Middle frontal gyrus (tissue), 1 donor: ENCODE data around the gene PRPS1.
"Not testable (repeated sequence)": the region's sequence is repeated elsewhere in the genome, so short reads cannot be mapped to it uniquely, and the experiment has no call there.

Source experiments
- DNase-seq: peaks from one replicate; pipeline ENCODE4 v3.0.0-alpha.2; 2015; ENCODE audit warnings: low spot score; ENCODE audit errors: extremely low spot score

PRPS1 gene

DNA sequence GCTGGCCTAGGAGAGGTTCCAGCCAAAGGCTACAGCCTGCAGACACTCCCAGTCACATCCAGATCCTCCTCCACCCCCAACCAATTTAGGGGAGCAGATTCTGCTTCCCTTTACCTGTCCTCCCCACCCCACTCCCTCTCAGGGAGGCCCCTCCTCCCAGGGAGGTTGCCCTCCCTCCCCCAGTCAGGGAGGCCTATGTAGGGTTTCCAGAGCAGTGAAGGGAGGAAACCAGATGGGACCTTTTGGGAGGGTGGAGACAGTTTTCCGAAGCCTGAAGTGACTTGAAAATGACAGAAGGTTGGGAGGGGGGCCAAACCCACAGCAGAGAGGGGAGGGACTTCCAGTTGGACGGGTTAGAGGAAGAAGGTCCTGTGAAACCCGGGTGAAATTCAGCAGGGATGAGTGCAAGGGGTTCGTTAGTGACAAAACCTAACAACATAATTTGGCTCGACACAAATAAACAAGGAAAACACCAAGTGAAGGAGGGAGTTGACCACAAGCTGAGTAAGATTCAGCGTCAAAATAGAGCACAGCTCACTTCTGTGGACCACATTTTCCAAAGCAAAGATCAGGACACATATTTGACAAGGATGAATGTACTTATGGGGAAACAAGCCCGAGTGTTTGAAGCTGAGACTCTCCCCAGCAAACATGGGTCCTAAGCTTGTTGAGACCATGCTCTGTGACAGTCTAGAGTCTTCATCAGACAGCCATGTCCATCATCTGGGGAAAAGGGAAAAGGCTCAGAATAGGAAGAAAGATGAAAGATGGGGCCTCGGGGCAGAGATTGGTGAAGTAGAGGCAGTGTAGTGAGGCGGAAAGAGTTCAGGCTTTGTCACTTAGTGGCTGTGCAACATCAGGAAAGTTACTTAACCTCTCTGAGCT lies 46.4 kb downstream of the PRPS1 start:
- DNase-seq = no peak

DNA sequence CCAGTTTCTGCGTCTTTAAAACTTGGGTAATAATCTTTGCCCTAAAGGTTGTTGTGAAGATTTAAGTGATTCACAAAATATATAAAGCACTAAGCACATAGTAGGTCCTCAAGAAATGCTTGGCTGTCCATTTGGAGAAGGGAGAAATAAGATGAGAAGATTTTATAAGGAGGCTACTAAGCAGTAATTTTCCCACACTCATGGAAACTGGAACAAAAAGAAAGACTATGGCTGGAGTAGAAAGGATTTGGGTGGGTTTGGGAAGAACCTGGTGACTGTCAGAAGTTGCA lies 47.0 kb downstream of the PRPS1 start:
- no peak for DNase-seq

DNA sequence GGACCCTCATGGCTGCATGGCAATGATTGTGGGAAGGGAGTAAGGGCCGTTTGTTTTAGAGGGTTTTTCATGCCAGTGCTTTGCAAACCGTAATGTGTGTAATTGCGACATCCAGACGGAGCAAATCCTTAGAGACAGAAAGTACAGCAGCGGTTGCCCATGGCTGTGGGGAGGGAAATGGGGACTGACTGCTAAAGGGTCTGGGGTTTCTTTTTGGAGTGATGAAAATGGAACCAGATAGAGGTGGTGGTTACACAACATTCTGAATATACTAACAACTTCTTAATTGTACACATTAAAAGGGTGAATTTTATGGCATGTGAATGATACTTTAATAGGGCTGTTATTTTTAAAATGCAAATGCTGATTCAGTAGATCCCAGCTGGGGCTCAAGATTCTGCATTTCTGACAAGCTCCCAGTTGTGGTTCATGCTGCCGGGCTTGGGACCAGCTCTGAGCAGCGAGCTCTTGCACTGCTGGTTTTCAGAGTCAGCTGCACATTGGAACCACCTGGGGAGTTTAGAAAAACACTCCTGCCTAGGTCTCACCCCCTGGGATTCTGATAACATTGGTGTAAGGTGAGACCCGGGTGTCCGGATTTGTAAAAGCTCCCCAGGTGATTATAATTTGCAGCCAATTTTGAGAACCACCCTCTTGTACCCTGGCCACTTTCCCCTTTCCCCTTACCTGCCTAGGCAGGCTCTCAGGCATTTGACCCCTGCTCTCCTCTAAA lies 47.7 kb downstream of the PRPS1 start:
- DNase-seq = no peak

DNA sequence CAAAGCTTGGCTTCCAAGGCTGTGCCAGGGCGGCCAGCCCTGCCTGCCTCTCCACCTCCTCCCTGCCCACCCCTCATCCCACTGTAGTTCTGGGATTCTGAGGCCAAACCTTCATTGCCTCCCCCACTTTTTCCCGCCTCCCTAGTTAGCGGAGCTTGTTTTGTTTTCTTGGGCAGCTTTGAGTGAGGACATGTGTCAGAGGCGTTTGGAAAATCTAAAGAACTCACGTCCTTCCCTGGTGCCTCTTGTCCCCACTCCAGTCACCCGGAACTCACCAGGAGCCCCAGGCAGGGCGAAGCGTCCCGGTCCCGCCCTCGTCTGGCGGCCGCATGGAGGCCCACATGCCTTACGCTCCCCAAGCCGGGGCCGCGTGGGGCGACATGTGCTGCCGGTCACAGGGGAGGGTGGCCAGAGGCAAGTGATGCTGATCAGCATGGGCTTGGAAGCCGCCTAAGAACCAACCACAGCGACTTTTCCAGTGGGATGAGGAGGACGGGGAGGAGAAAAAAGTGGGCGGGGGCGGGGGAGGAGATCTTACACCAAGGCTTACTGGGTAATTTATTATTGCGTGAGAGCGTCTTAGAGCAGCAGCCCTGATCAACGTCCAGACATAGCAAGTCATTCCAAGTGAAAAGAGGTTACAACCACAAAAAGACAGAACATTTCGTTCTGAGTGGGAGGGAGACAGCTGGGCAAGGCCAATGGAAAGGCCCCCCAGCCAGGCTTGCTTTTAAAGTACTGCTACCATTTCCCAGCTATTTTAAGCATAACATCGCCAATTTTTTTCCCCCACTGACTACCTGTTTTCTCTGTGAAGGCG lies 48.5 kb downstream of the PRPS1 start:
- no peak for DNase-seq

DNA sequence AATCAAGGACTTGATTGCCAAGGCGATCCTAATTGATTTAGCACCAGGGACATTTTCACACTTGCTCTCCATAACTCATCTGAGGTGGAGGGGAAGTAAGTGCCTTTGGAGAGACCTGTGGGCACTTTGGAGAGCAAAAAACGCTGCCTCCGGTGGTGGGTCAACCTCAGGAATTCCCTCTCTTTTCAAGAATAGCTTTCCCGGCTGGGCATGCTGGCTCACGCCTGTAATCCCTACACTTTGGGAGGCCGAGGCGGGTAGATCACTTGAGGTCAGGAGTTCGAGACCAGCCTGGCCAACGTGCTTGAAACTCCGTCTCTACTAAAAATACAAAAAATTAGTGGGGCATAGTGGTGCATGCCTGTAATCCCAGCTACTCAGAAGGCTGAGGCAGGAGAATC lies 49.2 kb downstream of the PRPS1 start:
- no peak for DNase-seq

DNA sequence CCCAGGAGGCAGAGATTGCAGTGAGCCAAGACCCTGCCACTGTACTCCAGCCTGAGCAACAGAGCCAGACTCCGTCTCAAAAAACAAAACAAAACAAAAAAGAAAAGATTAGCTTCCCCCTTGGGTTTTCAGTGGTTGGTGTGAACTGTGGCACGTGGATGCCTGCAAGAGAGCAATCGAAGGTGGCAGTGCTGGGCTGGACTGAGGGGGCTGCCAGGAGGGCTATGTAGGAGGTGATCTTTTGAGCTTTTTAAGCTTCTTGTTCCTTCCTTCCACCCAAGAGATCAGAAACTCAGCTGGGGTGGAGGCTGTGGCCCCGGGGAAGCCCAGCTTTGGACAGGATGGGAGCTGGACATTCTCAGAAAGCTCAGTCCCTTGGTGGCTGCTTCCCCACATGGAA lies 49.6 kb downstream of the PRPS1 start:
- no peak for DNase-seq

DNA sequence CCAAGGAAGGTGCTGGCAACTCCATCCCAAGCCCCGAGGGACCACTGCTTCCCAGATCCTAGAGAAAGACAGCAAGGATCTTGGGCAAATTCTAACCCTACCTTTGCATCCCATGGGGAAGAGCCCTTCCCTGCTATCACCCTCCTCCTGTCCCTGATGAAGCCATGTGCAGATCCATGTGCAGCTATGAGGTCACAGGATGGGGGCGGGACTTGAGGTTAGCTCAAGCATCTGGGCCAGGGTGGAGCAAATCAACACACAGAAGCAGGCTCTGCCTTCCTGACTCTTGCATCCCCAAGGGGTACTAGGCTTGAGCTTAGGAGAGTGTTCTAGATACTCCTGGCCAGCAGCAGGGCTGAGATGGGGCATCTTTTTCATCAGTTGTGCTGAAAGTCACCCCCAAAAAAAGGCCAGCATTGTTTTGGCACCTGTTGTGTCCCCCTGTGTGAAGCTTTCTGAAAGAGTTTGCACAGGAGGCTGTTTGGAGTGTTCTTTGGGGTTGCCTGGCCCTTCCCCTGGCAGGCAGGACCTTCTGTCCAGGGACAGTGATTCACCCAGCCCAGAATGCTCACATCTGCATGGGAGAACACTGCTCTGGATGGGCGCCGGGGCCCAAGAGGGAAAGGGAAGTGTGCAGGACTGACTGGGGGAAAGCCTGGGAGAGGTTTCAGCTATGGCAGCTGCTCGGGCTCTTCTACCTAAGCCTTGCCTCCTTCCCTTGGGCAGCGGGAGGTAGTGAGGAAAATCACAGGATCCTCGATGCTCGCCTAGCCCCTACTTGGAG lies 50.8 kb downstream of the PRPS1 start:
- no peak for DNase-seq

DNA sequence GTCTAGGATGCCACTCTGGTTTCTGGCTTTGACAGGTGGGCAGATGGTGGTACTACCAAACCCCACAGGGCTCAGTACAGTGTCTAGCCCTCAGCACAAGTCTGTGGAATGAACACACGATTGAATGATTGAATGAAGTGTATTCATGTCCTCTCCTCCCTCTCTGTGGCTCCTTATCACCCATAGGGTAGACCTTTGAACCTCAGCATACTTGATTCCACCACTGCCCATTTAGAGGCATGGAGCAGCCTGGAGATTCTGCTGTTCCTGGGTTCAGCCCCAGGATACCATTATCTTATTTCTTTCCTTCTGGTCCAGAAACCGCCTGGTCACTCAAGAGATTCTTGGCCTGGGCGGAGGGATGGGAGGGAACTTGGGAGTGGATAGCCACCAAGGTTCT lies 53.9 kb downstream of the PRPS1 start:
- DNase-seq = no peak

DNA sequence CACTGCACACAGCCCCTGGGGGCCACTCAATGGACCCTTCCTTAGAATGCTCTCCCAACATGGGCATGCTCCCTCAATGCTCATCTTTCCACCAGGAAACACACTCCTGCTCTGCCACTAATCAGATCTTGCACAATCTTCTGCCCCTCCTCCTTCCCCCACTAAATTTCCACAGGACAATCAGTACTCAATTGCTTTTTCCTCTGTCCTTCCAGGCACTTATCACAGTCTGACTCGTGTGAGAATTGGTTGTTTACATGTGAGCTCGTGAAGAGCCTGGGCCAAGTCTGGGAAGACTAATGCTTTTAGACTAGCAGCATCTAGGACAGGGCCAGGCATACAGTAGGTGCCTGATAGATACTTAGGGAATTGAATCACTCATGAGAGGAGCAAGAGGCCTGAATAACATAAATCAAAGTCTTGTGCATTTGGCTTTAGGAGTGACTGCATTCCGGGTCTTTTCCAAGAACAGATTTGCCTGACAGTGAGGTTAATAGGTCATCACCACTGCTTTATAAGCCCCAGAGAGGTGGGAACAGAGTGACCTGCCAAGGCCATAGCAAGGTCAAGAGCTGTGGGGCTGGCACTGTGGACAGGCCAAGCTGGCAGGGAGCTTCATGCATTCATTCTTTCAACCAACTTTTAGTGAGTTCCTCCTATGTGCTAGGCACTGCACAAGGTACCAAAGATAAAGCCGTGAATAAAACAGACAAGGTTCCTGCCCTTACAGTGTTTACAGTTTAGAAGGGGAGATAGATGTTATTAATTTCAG lies 55.0 kb downstream of the PRPS1 start:
- DNase-seq = no peak

DNA sequence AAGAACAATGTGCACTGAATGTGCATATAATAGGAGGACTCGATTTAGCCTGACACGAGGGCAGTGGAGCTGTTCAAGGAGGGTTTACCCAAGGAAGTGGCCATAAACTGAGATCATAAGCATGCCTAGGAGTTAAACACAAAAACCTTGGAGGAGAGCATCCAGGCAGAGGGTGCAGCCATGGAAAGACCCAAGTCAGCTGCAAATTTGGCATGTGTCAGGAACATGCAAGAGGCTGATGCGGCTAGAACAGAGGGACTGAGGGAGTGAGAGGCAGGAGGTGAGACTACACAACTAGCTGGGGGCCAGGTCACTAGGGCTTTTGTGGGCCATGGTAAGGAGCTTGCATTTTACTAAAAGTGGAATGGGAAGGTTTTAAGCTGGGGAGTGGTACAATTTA lies 55.6 kb downstream of the PRPS1 start:
- DNase-seq = no peak

DNA sequence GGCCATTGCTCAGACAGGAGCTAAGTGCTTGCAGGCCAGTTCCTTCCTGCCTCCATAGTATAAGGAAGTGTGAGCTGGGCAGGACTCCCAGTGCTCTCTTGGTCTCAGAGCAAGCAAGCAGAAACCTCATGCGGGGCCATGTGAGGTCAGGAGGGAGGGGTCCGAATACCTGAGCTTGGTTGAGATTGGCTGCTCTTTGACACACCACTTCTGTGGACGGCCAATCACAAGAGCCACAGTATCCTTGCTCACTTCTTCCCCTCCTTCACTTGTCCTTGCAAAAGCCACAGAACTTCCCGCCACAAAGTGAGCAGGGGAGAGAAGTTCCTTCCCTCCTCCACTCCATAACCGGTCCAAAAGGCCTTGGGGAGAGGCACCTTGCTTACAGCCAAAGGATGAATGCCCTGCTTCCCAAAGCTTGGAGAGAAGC lies 56.7 kb downstream of the PRPS1 start:
- DNase-seq = no peak

DNA sequence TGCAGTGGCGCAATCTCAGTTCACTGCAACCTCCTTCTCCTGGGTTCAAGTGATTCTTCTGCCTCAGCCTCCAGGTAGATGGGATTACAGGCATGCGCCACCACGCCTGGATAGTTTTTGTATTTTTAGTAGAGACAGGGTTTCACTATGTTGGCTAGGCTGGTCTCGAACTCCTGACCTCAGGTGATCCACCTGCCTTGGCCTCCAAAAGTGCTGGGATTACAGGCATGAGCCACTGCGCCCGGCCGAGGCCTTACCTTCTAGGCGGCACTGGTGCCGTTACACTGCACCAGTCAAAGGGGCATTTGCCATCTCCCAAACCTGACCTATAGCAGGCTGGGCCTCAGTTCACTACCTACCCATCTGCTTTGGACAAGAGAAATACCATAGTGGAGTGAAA lies 57.3 kb downstream of the PRPS1 start:
- not testable (repeated sequence) for DNase-seq

DNA sequence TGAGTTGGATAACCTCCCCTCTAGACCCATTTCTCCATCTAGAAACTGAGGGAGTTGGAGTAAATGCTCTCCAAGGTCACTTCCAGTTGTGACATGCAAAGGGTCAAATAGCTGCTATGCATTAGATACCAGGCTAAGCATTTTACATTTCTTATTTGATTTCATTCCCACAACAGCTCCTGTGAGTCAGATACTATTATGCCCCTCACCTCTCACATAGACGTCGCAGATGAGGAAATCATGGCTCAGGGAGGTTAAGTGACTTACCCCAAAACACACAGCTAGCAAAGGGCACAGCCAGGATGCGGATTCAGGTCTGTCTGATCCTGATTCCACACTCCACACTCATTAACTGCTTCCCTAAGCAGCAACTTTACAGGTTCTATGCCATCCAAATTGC lies 57.7 kb downstream of the PRPS1 start:
- no peak for DNase-seq

DNA sequence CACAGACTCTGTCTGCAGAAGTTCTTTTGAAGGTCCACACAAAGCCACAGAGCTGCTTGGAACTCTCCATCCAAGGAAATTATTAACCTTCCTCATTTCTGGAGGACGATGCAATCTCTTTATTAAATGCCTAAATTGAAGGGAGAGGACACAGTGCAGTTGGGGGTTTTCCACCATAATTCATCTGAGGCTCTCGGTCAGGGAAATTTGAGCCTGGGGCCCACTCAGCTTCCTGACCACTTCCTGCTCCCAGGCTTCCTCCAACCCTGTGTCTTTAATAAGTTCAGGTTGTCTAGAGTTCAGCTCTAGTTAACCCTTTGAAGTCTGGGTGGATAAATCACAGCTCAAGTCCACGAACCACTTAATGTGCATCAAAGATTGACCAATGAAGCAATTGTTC lies 58.5 kb downstream of the PRPS1 start:
- no peak for DNase-seq

DNA sequence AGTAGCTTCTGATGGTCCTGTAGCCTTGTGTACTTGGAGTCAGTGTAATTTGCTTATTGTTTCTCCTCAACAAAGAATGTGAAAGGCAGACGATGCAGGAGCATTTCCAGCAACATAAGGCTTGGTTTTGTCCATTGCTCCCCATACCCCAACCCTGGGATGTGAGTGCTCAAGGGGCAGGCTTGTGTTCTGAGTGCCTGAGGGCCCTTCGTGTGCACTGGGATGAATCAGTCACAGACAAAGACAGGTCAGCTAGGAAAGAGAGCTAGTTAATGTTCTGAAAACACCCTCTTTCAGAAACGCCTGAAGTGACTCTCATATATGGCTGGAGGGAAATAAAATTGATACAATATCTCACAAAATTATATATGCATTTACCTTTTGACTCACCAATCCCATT lies 59.1 kb downstream of the PRPS1 start:
- no peak for DNase-seq

DNA sequence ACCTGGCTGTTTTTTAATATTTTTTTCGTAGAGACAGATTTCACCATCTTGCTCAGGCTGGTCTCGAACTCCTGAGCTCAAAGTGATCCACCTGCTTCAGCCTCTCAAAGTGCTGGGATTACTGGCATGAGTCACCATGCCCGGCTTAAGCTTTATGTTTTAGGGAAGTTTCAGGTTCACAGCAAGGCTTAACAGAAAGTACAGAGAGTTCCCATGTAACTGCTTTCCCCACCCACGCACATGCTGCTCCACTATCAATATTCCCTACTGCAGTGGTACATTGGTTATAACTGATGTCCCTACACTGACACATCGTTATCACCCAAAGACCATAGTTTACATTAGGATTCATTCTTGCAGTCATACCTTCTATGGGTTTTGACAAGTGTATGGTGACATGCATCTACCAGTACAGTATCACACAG lies 62.7 kb downstream of the PRPS1 start:
- no peak for DNase-seq

DNA sequence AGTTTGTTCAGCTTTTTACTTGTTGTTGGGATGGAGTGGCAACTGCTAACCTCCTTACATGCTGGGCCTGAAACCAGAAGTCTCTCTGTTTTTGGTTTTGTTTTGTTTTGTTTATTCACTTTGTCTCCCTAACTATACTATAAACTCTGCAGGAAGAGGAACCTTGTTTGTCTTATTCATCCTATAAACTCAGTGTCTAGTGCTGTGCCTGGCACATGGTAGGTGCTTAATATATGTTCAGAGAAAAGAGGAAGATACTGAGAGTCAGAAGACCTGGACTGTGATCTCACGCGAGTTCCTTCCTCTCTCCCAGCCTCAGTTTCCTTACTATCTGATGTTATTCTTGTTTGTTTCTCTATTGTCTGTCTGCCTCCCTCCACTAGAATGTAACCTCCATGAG lies 71.3 kb downstream of the PRPS1 start:
- DNase-seq = no peak

DNA sequence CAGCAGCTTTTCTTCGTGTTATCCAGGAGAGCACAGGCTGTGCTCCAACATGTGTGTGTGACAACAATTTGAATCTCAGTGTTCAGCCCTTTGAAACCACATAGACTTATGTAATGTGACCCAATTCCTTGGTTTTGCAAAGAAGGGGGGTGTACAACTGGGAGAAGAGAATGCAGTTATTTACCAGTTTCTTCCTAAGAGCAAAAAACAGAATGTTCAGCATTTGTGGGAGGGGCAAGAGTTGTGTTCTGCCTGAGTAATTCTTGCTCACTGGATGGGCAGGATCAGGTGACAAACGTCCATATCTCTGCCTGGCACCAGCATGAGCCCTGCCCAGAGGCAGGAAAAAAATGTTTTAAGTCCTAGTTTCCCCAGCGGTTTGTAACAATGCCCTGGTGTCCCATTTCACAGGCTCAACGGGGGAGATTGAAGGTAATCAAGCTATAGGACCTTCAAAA lies 72.0 kb downstream of the PRPS1 start:
- no peak for DNase-seq
